Heart right ventricle (tissue), 16 donors: ENCODE data around the gene SCG5. TPM values are rescaled to one million over a fixed set of nuclear protein-coding genes. Genes with fewer than 3 reads are reported as not detected.

Source experiments
- ATAC-seq, 8 donors: fragments of 200-7000 bp; cut with Tn5 transposase; one replicate each; pipeline ENCODE4 v1.9.1; 2020; ENCODE audit warnings: mild to moderate bottlenecking in 8 of 8, moderate library complexity in 8 of 8, moderate number of reproducible peaks in 1 of 8
- DNase-seq, 2 donors: peaks; one replicate each; pipeline ENCODE4 v3.0.0-alpha.2; 2020
- H3K27ac ChIP-seq, 10 donors: fragments of 200-600 bp; sonication (generic) in 2 of 10; one replicate each; pipeline versions ENCODE4 v1.5.0 to v1.8.0; 2020 to 2022; ENCODE audit warnings: mild to moderate bottlenecking in 3 of 10
- H3K27me3 ChIP-seq, 7 donors: fragments of 200-600 bp; one replicate each; pipeline ENCODE4 v1.8.0; 2021 to 2022; ENCODE audit warnings: mild to moderate bottlenecking in 2 of 7
- H3K36me3 ChIP-seq, 9 donors: fragments of 200-600 bp; sonication (generic) in 1 of 9; one replicate each; pipeline versions ENCODE4 v1.5.0 to v1.8.0; 2020 to 2022; ENCODE audit warnings: mild to moderate bottlenecking in 2 of 9
- H3K4me1 ChIP-seq, 9 donors: fragments of 200-600 bp; sonication (generic) in 1 of 9; one replicate each; pipeline versions ENCODE4 v1.5.0 to v1.8.0; 2020 to 2022; ENCODE audit warnings: mild to moderate bottlenecking in 4 of 9
- H3K4me3 ChIP-seq, 10 donors: fragments of 200-600 bp; sonication (generic) in 2 of 10; one replicate each; pipeline versions ENCODE4 v1.5.0 to v1.8.0; 2020 to 2022; ENCODE audit warnings: mild to moderate bottlenecking in 7 of 10, moderate library complexity in 2 of 10
- H3K9me3 ChIP-seq, 11 donors: fragments of 200-600 bp in 10 of 11; sonication (generic) in 2 of 11; one replicate each; pipeline versions ENCODE4 v1.5.0 to v1.8.0; 2013 to 2022; ENCODE audit warnings: mild to moderate bottlenecking in 2 of 11, control low read depth in 1 of 11, moderate library complexity in 1 of 11
- WGBS, 2 donors: extraction: QIAGEN DNeasy Blood & Tissue Kit; methylation state at CpG; one replicate each; pipeline ENCODE4 v1.1.7; 2013; ENCODE audit warnings: inconsistent platforms in 1 of 2; 5-methylcytosine and 5-hydroxymethylcytosine counted together
- intact Hi-C, 10 donors: fragments of 100-400 bp; cut with DNase I; formaldehyde crosslinking; loops; one replicate each; pipeline versions ENCODE4 v1.11.1 to v1.14.2; 2022
- polyA plus RNA-seq, 2 donors: library from polyadenylated mRNA; stranded (reverse); fragments of 200-250 nt; gene quantifications; one replicate each; pipeline ENCODE4 v1.2.3, GENCODE V29; 2013
- total RNA-seq, 10 donors: library from RNA; stranded (reverse); fragmentation: NEBNext Ultra II Directional in 3 of 10; extraction: Animal tissue kit (Norgen Biotek cat#: 25700) in 3 of 10; gene quantifications; one replicate each; pipeline versions ENCODE4 v1.2.1 to v1.2.4, GENCODE V29; 2021 to 2023
- TF ChIP-seq, protein P1 (sequence below), 9 donors: fragments of 200-600 bp; sonication (generic) in 2 of 9; IDR thresholded peaks; one replicate each; pipeline versions ENCODE4 v1.5.0 to v1.8.0; 2021 to 2022; ENCODE audit warnings: antibody characterized with exemption in 9 of 9, mild to moderate bottlenecking in 5 of 9, moderate library complexity in 1 of 9
- donor health status: Arrhythmogenic right ventricular cardiomyopathy.
- donor health status: ischemic (EF 13 %, LVEDD 7.1; RV severe dilation, severe dysfunction).
- donor health status: healthy with polysubstance abuse.
- donor health status: DM: no; HTN: yes; CAD: no.
- donor health status: DM: no; HTN: no; CAD: no.
- donor health status: ischemic (EF 25% LVEDD 6.9; RV normal size, moderate dysfunction).
- donor health status: ischemic (EF 25% LVEDD 5.7; RV mildly dilated, moderate dysfunction).
- donor health status: healthy.
- donor health status: DM: yes; HTN: yes; CAD: no.
- donor health status: Ischemic cardiomyopathy.
- donor health status: ischemic (EF 35%, LVEDD 5.7; RV mildly dilated, moderate dysfunction).
- donor health status: nonischemic (EF 11% LVEDD 7.7; RV severe dilation, severe dysfunction).
- donor health status: DM: yes; HTN: yes; CAD: no.
- donor health status: PGD.
- donor health status: ischemic (EF 29% LVEDD 5.4; RV normal size, mild dysfunction).
- donor health status: nonischemic (EF 23%, LVEDD 6.1; RV moderate dilation, normal function).

Gene SCG5
- total and polyA plus RNA-seq, 12 donors = 0.23 to 1.1 (median 0.51) TPM; not detected in 6

DNA sequence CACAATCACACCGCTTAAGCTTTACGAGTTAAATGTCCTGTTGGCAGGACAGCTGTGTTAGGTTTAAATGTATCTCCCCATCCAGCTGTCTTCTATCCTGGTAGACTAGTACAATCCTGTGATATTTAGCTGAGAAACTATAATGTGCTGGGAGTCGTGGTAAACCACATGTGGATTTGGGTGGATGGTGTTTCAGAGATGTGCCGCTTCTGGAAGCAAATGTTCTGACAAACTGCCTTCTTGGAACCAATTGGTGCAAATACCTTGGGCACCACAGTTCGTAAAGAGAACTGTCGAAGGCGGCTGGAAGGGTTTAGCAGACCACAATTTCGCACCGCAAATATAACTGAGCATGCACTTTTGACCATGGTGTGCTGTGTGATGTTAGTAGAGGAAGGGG is 15.0 kb downstream of the SCG5 start:
- intact Hi-C loops = loop anchor here in 1 of 10 donors (5.0 kb wide), 1 partner anchor 341 kb away; no protein-coding TSS in a partner anchor
- Histone ChIP-seq H3K27ac (no peak overlapping the region), H3K4me1 (peaks cover 0 to 4% (median 0%) of the 10 kb centered on the region in 9 donors), H3K36me3 (peaks cover 0 to 4% (median 0%) of the 10 kb centered on the region in 9 donors), H3K4me3 (no peak overlapping the region), H3K27me3 (no peaks in the 10 kb centered on the region), H3K9me3 (no peaks in the 10 kb centered on the region)
- DNase-seq = no peak
- 91 to 92% methylated on average over 9 of the region's 9 CpGs for WGBS, 2 donors
- no peak for ATAC-seq
- TF ChIP-seq, protein P1, sequence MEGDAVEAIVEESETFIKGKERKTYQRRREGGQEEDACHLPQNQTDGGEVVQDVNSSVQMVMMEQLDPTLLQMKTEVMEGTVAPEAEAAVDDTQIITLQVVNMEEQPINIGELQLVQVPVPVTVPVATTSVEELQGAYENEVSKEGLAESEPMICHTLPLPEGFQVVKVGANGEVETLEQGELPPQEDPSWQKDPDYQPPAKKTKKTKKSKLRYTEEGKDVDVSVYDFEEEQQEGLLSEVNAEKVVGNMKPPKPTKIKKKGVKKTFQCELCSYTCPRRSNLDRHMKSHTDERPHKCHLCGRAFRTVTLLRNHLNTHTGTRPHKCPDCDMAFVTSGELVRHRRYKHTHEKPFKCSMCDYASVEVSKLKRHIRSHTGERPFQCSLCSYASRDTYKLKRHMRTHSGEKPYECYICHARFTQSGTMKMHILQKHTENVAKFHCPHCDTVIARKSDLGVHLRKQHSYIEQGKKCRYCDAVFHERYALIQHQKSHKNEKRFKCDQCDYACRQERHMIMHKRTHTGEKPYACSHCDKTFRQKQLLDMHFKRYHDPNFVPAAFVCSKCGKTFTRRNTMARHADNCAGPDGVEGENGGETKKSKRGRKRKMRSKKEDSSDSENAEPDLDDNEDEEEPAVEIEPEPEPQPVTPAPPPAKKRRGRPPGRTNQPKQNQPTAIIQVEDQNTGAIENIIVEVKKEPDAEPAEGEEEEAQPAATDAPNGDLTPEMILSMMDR (IDR thresholded peaks at IDR 0.05) = no peak

DNA sequence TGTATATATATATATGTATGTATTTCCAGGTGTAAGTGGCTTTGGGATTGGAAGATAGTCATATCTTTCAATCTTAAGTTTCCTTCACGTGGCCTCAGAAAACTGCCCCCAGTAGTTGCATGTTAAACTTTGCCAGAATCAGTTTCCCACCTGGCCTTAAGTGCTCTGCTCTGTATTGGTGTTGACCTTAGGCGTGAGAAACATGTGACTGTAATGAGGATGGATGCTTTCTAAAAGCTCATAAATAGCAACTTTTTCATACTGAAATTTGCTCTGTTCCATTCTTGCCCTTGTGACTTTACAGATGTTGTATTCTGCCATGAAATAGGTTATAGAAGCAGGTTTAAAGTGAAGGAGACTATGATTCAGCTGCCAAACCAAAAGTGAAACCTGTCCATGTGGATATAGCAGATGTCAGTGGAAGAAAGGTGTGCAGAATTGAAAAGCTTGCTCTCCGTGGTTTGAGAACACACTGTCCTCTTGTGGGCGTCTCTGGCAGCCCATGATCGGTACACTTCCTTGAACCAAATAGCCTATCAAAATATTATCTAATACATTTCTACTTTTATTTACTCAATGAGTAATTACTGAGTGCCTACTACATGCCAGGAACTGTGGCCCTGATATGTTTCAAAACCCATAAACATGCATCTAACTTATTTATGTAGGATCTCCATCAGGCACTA is 15.8 kb downstream of the SCG5 start:
- Histone ChIP-seq H3K4me1 (peaks cover 0 to 4% (median 0%) of the 10 kb centered on the region in 9 donors), H3K36me3 (peaks cover 0 to 4% (median 0%) of the 10 kb centered on the region in 9 donors), H3K9me3 (no peaks in the 10 kb centered on the region), H3K27me3 (no peaks in the 10 kb centered on the region), H3K27ac (no peak overlapping the region), H3K4me3 (no peak overlapping the region)
- whole genome bisulfite sequencing, 2 donors = 70 to 87% methylated on average over 5 of the region's 5 CpGs
- TF ChIP-seq, protein P1 (IDR thresholded peaks at IDR 0.05) = no peak
- intact Hi-C loops = loop anchor here in 1 of 10 donors (5.0 kb wide), 1 partner anchor 340 kb away; no protein-coding TSS in a partner anchor
- DNase-seq (no peak), ATAC-seq (no peak)

DNA sequence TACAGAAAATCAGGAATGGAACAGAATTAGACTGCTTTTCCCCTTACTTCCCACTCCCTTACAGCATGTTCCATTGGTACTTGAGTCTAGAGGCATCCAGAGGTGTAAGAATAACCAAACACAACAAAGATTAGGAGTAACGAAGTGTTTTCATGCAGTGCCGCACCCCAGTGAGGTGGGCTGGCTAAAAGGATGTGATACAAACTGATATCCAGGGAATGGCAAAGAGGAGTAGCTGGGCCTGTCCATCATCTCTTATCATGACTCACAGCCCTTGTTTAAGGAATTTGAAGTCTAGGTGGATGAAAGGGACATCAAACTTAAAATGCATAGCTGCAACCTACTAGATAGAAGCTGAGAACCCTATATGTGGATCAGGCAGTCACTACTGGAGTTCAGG is 16.4 kb downstream of the SCG5 start:
- DNase-seq (no peak), ATAC-seq (no peak)
- H3K36me3 ChIP-seq = peaks cover 0 to 4% (median 0%) of the 10 kb centered on the region in 9 donors
- H3K27me3 ChIP-seq = no peaks in the 10 kb centered on the region
- no peaks in the 10 kb centered on the region for H3K9me3 ChIP-seq
- no peak overlapping the region for H3K4me3 ChIP-seq
- intact Hi-C loops = loop anchor here in 1 of 10 donors (5.0 kb wide), 1 partner anchor 339 kb away; no protein-coding TSS in a partner anchor
- H3K27ac ChIP-seq = no peak overlapping the region
- H3K4me1 ChIP-seq = peaks cover 0 to 4% (median 0%) of the 10 kb centered on the region in 9 donors
- 89% methylated on average over 2 of the region's 2 CpGs for WGBS, 2 donors
- TF ChIP-seq, protein P1 (IDR thresholded peaks at IDR 0.05) = no peak

DNA sequence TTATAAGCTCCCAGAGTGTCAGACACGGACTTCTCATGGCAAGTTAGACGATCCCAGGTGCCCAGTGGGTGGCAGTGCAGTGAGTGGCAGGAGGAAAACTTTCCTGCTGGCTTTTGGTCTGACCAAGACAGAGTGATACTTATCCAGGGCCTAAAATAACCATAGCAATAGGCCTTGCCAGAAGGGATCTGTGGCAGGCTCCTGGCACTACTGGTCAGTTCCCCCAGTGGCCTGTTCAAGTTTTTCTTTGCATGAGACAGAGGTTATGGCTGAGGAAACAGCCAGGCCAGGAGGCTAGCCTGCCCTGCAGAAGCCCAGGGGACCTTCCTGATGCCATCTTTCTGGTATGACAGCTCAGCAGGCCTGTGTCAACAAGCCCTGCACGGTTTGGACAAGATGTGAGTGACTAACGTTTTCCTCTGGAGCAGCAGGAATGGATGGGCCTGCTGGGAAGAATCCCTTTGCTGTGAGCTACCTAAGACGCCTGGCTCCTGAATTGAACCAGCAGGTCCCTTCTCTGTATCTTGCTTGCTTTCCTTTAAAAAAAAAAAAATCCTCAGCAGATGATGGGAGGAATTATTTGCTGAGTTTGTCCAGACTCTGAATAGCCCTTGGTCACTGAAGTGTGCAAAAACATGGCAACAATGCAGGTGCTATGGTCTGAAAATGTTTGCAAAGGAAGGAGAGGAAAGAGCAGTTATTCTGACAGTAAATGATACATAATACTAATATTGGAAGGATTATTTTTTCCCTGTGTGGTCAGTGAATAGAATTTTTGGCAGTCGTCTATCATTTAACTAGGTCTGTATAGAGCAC is 18.0 kb downstream of the SCG5 start:
- no peak overlapping the region for H3K4me3 ChIP-seq
- WGBS, 2 donors = 58 to 60% methylated on average over 6 of the region's 6 CpGs
- TF ChIP-seq, protein P1 (IDR thresholded peaks at IDR 0.05) = peak in 1 of 9 donors; percentile 9
- H3K4me1 ChIP-seq = peaks cover 0 to 4% (median 0%) of the 10 kb centered on the region in 9 donors
- peak in 4 of 8 donors; percentile 54 to 74 (median 62) for ATAC-seq
- no peak for DNase-seq
- no peaks in the 10 kb centered on the region for H3K9me3 ChIP-seq
- H3K36me3 ChIP-seq = peaks cover 0 to 3% (median 0%) of the 10 kb centered on the region in 9 donors
- H3K27me3 ChIP-seq = no peaks in the 10 kb centered on the region
- intact Hi-C loops = loop anchor here in 9 of 10 donors (5.0 to 10.0 kb wide), 9 partner anchors 65 to 1045 kb away; no protein-coding TSS in a partner anchor
- H3K27ac ChIP-seq = no peak overlapping the region
